ENCODE data around the gene FAM227A. TPM values are rescaled to one million over a fixed set of nuclear protein-coding genes. Genes with fewer than 3 reads are reported as not detected.

The FAM227A gene
- total and polyA plus RNA-seq, 4 donors = 0.01 to 0.42 (median 0.04) TPM

DNA sequence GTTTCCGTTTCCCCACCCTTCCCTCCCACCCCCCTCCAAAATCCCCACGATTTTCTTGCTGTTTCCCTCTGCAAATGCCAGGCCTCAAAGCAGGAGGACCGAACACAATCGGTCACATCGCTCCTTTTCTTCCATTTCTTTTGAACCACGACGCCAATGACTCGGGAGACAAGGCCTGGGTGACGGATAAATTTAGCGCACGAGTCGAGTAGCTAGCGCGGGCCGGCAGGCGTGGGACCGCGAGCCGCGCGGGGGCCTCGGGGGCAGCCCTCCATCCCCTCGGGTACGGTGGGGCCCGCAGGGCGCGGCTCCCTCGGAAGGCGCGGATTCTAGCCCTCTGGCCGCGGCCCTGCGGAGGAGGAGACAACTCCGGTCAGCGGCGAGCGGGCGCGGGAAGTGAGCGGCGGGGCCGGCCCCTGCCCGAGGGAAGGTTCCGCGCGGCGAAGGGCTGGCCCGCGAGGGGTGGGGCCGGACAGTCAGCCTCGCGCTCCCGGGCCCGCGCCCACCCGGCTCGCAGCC lies 44.1 kb upstream of the FAM227A start:
- TF ChIP-seq, protein P1, sequence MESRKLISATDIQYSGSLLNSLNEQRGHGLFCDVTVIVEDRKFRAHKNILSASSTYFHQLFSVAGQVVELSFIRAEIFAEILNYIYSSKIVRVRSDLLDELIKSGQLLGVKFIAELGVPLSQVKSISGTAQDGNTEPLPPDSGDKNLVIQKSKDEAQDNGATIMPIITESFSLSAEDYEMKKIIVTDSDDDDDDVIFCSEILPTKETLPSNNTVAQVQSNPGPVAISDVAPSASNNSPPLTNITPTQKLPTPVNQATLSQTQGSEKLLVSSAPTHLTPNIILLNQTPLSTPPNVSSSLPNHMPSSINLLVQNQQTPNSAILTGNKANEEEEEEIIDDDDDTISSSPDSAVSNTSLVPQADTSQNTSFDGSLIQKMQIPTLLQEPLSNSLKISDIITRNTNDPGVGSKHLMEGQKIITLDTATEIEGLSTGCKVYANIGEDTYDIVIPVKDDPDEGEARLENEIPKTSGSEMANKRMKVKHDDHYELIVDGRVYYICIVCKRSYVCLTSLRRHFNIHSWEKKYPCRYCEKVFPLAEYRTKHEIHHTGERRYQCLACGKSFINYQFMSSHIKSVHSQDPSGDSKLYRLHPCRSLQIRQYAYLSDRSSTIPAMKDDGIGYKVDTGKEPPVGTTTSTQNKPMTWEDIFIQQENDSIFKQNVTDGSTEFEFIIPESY (IDR thresholded peaks at IDR 0.05) = no peak
- no peak for TF ChIP-seq FOXA2 (IDR thresholded peaks at IDR 0.05)
- TF ChIP-seq NR2F2 (IDR thresholded peaks at IDR 0.05) = no peak
- TF ChIP-seq HNF4G (IDR thresholded peaks at IDR 0.05) = no peak
- no peak for TF ChIP-seq SP1 (IDR thresholded peaks at IDR 0.05)
- TF ChIP-seq TAF1 (conservative IDR thresholded peaks at IDR 0.05) = no peak
- no peaks in the 10 kb centered on the region for H3K9me3 ChIP-seq (ENCODE audit: control insufficient read depth in 4 of 4, low read length in 3 of 4)
- H3K9ac ChIP-seq (ENCODE audit: low read depth in 1 of 2, low read length in 2 of 2) = peak overlapping the region; percentile 89 to 97
- H3K27me3 ChIP-seq (ENCODE audit: control insufficient read depth in 4 of 4, insufficient read depth in 4 of 4, low read length in 3 of 4) = no peaks in the 10 kb centered on the region
- H3K4me3 ChIP-seq (ENCODE audit: low read depth in 1 of 3, low read length in 3 of 3) = peak overlapping the region; percentile 65 to 83 (median 66)
- WGBS = under 1% methylated on average over 57 of the region's 57 CpGs
- no peaks in the 10 kb centered on the region for H3K36me3 ChIP-seq (ENCODE audit: control insufficient read depth in 4 of 4, insufficient read depth in 3 of 4, low read depth in 1 of 4, low read length in 3 of 4)
- H3K27ac ChIP-seq (ENCODE audit: low read depth in 1 of 2, low read length in 2 of 2) = peak overlapping the region; percentile 90 to 98
- H3K4me1 ChIP-seq (ENCODE audit: control insufficient read depth in 4 of 4, insufficient read depth in 4 of 4, low read length in 3 of 4) = peaks cover 8 to 45% (median 33%) of the 10 kb centered on the region in 4 donors
- DNase-seq (ENCODE audit: low spot score) = no peak

DNA sequence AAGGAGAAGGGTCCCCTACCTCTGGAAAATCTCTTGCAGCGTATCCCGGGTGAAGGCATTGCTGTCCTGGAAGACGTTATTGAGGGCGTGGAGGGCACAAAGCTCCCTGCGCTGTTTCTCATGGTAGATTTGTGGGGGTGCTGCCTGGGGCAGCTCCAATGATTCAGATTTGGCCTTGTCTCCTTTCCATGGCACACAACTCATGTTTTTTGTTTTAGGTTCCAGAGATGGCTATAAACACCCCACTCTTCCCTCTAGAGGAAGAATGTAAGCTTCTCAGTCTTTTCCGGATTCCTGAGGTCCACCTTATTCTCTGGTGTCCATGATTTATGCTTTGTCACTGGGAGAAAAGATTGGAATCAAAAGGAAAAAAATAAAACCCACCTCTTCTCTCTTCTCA lies 43.6 kb upstream of the FAM227A start:
- Histone ChIP-seq H3K9me3 (ENCODE audit: control insufficient read depth in 4 of 4, low read length in 3 of 4) (no peaks in the 10 kb centered on the region), H3K27me3 (ENCODE audit: control insufficient read depth in 4 of 4, insufficient read depth in 4 of 4, low read length in 3 of 4) (no peaks in the 10 kb centered on the region), H3K4me1 (ENCODE audit: control insufficient read depth in 4 of 4, insufficient read depth in 4 of 4, low read length in 3 of 4) (peaks cover 8 to 41% (median 32%) of the 10 kb centered on the region in 4 donors), H3K4me3 (ENCODE audit: low read depth in 1 of 3, low read length in 3 of 3) (peak overlapping the region; percentile 65 to 83 (median 66)), H3K36me3 (ENCODE audit: control insufficient read depth in 4 of 4, insufficient read depth in 3 of 4, low read depth in 1 of 4, low read length in 3 of 4) (no peaks in the 10 kb centered on the region), H3K9ac (ENCODE audit: low read depth in 1 of 2, low read length in 2 of 2) (peak overlapping the region; percentile 89 to 97), H3K27ac (ENCODE audit: low read depth in 1 of 2, low read length in 2 of 2) (peak overlapping the region; percentile 90 to 98)
- WGBS = 49% methylated on average over 6 of the region's 6 CpGs
- TF ChIP-seq FOXA1 (IDR thresholded peaks at IDR 0.05) (no peak), NR2F2 (IDR thresholded peaks at IDR 0.05) (no peak), TAF1 (conservative IDR thresholded peaks at IDR 0.05) (no peak), SP1 (IDR thresholded peaks at IDR 0.05) (no peak), FOXA2 (IDR thresholded peaks at IDR 0.05) (no peak), RXRA (IDR thresholded peaks at IDR 0.05) (no peak), HNF4A (conservative IDR thresholded peaks at IDR 0.05) (no peak), YY1 (IDR thresholded peaks at IDR 0.05) (no peak), JUND (IDR thresholded peaks at IDR 0.05) (no peak), EGR1 (IDR thresholded peaks at IDR 0.05; ENCODE audit: low read depth in 2 of 2) (no peak), GABPA (IDR thresholded peaks at IDR 0.05 in 1 of 2, conservative IDR thresholded peaks at IDR 0.05 in 1 of 2) (no peak), RAD21 (IDR thresholded peaks at IDR 0.05) (no peak), HNF4G (IDR thresholded peaks at IDR 0.05) (no peak)
- TF ChIP-seq, protein P2, sequence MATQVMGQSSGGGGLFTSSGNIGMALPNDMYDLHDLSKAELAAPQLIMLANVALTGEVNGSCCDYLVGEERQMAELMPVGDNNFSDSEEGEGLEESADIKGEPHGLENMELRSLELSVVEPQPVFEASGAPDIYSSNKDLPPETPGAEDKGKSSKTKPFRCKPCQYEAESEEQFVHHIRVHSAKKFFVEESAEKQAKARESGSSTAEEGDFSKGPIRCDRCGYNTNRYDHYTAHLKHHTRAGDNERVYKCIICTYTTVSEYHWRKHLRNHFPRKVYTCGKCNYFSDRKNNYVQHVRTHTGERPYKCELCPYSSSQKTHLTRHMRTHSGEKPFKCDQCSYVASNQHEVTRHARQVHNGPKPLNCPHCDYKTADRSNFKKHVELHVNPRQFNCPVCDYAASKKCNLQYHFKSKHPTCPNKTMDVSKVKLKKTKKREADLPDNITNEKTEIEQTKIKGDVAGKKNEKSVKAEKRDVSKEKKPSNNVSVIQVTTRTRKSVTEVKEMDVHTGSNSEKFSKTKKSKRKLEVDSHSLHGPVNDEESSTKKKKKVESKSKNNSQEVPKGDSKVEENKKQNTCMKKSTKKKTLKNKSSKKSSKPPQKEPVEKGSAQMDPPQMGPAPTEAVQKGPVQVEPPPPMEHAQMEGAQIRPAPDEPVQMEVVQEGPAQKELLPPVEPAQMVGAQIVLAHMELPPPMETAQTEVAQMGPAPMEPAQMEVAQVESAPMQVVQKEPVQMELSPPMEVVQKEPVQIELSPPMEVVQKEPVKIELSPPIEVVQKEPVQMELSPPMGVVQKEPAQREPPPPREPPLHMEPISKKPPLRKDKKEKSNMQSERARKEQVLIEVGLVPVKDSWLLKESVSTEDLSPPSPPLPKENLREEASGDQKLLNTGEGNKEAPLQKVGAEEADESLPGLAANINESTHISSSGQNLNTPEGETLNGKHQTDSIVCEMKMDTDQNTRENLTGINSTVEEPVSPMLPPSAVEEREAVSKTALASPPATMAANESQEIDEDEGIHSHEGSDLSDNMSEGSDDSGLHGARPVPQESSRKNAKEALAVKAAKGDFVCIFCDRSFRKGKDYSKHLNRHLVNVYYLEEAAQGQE (IDR thresholded peaks at IDR 0.05) = no peak
- TF ChIP-seq, protein P1 (IDR thresholded peaks at IDR 0.05) = no peak
- TF ChIP-seq, protein P3, sequence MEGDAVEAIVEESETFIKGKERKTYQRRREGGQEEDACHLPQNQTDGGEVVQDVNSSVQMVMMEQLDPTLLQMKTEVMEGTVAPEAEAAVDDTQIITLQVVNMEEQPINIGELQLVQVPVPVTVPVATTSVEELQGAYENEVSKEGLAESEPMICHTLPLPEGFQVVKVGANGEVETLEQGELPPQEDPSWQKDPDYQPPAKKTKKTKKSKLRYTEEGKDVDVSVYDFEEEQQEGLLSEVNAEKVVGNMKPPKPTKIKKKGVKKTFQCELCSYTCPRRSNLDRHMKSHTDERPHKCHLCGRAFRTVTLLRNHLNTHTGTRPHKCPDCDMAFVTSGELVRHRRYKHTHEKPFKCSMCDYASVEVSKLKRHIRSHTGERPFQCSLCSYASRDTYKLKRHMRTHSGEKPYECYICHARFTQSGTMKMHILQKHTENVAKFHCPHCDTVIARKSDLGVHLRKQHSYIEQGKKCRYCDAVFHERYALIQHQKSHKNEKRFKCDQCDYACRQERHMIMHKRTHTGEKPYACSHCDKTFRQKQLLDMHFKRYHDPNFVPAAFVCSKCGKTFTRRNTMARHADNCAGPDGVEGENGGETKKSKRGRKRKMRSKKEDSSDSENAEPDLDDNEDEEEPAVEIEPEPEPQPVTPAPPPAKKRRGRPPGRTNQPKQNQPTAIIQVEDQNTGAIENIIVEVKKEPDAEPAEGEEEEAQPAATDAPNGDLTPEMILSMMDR (IDR thresholded peaks at IDR 0.05; ENCODE audit: low read depth, low read length, missing input control) = no peak
- TF ChIP-seq, protein P4, sequence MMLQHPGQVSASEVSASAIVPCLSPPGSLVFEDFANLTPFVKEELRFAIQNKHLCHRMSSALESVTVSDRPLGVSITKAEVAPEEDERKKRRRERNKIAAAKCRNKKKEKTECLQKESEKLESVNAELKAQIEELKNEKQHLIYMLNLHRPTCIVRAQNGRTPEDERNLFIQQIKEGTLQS (IDR thresholded peaks at IDR 0.05) = no peak
- DNase-seq (ENCODE audit: low spot score) = no peak

Data from liver (tissue), 9 donors.